RWPE1 (cell line): ENCODE measurements around the gene EIF4G2.

Experiments used
- CTCF ChIA-PET: fragments of 350-600 bp; sonication (Branson Sonifier 250); formaldehyde crosslinking; extraction: SDS; loops from one replicate; lab custom pipeline; 2021; lab: Yijun Ruan, JAX
- POLR2A ChIA-PET: fragments of 400-600 bp; formaldehyde crosslinking; extraction: SDS; loops from one replicate; lab custom pipeline; 2020; ENCODE audit warnings: antibody characterized with exemption; ENCODE audit not compliant: low non-redundant PET; lab: Yijun Ruan, JAX
- DNase-seq: peaks from one replicate; pipeline ENCODE4 v3.0.0; 2012; ENCODE audit warnings: low spot score
- H3K27ac ChIP-seq: fragments of 450-650 bp; 2 replicates; pipeline ENCODE4 v1.5.1; 2017
- CTCF ChIP-seq: fragments of 450-650 bp; conservative IDR thresholded peaks from 2 replicates; pipeline ENCODE4 v1.5.1; 2017; ENCODE audit warnings: low read depth, mild to moderate bottlenecking

The EIF4G2 gene

GRCh38 chr11:10818594-10818993 lies 9.9 kb upstream of the EIF4G2 start:
- no peak for TF ChIP-seq CTCF
- ChIA-PET CTCF (interaction anchor here (0.9 kb wide), 1 partner anchor 26 kb away, joined by 5 read pairs; no protein-coding TSS in a partner anchor), POLR2A (no interaction called here)
- no peak for DNase-seq
- H3K27ac ChIP-seq = peak overlapping the region; percentile 39; the same call in 1 of the 2 replicates

DNA sequence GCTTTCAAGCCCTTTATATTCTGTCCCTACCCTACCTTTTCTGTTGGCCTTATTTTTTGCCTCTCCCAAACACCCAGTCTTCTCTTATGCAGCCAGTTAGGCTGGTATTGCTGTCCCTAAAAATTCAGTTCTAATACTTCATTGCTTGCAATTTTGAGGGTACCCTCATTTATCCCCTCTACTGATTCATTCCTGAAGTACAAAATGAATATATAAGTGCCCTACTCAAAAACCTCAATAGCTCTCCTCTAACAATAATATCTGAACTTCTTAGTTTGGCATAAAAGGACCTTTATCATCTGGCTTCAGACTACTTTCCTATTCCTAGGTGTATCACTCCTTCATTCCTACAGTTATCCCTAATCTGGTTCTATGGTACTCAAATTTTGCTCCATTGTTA lies 5.2 kb upstream of the EIF4G2 start:
- no peak for TF ChIP-seq CTCF
- no peak overlapping the region for H3K27ac ChIP-seq
- DNase-seq = no peak
- ChIA-PET CTCF (no interaction called here), POLR2A (no interaction called here)

DNA sequence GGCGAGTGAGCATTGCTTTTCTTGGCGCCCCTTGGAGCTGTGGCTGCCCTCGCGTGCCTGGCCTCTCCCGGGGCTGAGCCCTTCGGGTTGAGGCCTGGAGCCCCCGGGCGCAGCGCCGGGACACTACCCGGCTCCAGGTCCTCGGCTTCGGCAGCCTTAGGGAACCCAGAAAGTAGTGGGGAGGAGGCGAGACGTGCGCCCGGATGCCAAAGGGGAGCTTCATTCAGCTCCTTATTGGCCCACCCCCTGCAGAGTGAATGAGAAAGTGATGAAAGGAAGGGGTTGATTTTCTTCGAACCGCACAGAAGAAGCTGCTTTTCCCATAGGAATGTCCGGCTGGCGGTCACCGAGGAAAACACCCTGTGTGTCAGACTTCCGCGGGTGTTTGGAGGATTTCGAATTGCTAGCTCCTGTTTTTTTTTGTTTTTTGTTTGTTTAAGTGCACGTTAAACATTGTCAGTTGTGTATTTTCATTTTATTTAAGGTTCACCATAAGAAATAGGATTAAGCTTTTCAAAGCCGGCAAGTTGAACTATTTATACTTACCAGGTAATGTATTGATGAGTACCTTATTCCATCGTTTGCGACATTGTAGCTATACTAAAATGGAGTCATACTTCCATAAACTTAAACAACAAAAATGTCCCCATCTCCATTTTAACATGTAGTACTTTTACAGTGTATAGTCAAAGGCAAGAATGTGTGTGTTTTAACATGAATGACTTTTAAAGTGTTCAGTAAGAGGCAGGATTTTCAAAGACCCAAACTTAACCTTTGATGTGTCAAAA lies 841 bp upstream of the EIF4G2 start:
- H3K27ac ChIP-seq = peak overlapping the region; percentile 96
- ChIA-PET POLR2A (interaction anchor here (0.6 to 1.8 kb wide), 10 partner anchors 12 to 398 kb away, joined by 3 to 24 read pairs (median 7); partner anchors contain the start of gene ZBED5), CTCF (interaction anchor here (0.6 to 0.8 kb wide), 3 partner anchors 17 to 219 kb away, joined by 3 read pairs; no protein-coding TSS in a partner anchor)
- DNase-seq = peak; percentile 67
- no peak for TF ChIP-seq CTCF

DNA sequence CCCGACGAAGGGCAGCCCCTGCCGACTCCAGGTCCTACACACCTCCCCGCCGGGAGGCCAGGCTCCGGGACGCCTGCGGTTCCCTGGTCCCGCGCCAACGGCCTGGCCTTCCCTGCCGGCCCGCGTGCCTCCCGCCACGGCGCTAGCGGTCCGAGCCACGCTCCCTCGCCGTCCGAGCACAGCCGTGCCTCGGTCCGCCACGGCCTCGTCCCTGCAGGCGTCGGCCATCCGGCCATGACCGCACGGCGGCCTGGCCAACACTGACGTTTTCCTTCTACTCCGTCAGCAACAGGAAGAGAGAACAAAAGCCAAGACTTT lies 532 bp downstream of the EIF4G2 start:
- CTCF ChIA-PET = interaction anchor here (0.7 kb wide), 1 partner anchor 1041 kb away, joined by 3 read pairs; no protein-coding TSS in a partner anchor
- POLR2A ChIA-PET = interaction anchor here (0.6 to 1.8 kb wide), 11 partner anchors 10 to 258 kb away, joined by 3 to 24 read pairs (median 8); partner anchors contain the start of gene ZBED5
- TF ChIP-seq CTCF = no peak
- DNase-seq = no peak
- H3K27ac ChIP-seq = peak overlapping the region; percentile 96

GRCh38 chr11:10807493-10808234 lies 1.1 kb downstream of the EIF4G2 start:
- ChIA-PET CTCF (interaction anchor here (0.8 kb wide), 1 partner anchor 37 kb away, joined by 4 read pairs; no protein-coding TSS in a partner anchor), POLR2A (interaction anchor here (0.6 to 0.7 kb wide), 5 partner anchors 50 to 258 kb away, joined by 3 to 8 read pairs (median 4); partner anchors contain the start of gene ZBED5)
- peak overlapping the region; percentile 96 for H3K27ac ChIP-seq
- no peak for TF ChIP-seq CTCF
- DNase-seq = peak; percentile 28

- POLR2A ChIA-PET = no interaction called here
- DNase-seq = no peak
- H3K27ac ChIP-seq = no peak overlapping the region
- CTCF ChIA-PET = interaction anchor here (0.7 kb wide), 1 partner anchor 128 kb away, joined by 3 read pairs; no protein-coding TSS in a partner anchor
- TF ChIP-seq CTCF = no peak
Observed at GRCh38 chr11:10806206-10806605, 2.5 kb downstream of the EIF4G2 start.
